GM19463 (cell line): ENCODE results near the gene CHORDC1.
A peak's percentile ranks its signal among the peaks of the same experiment; 100 is the strongest.
"Not testable (repeated sequence)": the region's sequence is repeated elsewhere in the genome, so short reads cannot be mapped to it uniquely, and the experiment has no call there.

Experiments
- ATAC-seq: cut with Tn5 transposase; IDR thresholded peaks from one replicate; pipeline ENCODE4 v1.9.1; 2021; ENCODE audit warnings: mild to moderate bottlenecking, moderate library complexity; ENCODE audit not compliant: unreplicated experiment

Gene CHORDC1

DNA sequence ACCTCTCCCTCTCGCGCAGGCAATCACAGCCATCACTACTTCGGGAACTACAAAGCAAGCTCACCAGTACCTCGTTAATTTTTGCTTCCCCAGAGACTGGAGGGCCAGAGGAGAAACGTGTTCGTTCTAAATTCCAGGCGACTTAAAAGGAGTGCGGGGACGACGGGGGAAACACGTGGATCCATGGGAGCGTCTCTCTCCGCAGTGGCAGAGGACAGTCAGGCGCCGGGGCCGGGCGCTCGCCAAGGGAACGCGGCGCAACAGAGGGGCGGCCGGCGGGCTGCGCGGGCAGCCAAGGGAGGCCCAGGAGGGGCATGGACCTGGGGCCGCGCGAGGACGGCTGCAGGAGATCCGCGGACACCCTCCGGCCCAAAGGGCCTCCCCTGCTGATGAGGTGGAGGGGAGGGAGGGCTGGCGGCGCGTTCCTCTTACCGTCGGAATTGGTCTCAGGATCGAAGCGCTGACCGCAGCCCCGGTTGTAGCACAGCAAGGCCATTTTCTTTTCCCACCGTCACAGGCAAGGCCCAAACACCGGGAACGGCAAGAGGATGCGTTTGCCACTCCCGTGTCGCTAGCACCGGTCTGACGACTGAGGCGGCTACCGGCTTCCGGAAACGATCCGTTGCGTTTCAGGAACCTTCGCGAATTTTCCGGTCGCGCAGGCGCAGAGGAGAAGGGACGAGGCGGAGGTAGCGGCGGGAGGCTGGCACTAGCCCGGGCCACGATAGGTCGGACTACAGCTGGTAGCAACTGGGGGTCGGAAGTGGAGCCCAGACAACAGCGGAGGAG lies at the start of gene CHORDC1:
TSS of gene CHORDC1 (minus strand) at position 591 of the 789 bp plus-strand sequence. CDS start at position 496, 95 bp downstream.
- peak; percentile 89 for ATAC-seq

DNA sequence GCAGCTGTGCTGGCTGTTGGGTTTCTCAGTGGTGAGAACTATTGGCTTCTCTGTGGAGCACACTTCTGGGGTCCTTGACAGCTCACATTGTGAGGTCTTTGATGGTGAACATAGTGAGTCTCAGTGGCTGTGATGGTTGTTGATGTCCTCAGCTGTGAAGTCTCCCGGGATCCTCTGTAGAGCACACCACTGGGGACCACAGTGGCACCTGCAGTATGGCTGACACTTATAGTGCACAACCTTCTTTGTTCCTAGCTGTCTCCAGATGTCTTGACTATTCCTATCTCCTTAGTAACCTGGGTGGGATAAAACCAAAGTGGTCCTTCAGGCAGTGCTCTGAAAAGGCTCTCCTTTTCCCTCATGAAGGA lies 34.3 kb upstream of the CHORDC1 start:
- ATAC-seq = no peak

DNA sequence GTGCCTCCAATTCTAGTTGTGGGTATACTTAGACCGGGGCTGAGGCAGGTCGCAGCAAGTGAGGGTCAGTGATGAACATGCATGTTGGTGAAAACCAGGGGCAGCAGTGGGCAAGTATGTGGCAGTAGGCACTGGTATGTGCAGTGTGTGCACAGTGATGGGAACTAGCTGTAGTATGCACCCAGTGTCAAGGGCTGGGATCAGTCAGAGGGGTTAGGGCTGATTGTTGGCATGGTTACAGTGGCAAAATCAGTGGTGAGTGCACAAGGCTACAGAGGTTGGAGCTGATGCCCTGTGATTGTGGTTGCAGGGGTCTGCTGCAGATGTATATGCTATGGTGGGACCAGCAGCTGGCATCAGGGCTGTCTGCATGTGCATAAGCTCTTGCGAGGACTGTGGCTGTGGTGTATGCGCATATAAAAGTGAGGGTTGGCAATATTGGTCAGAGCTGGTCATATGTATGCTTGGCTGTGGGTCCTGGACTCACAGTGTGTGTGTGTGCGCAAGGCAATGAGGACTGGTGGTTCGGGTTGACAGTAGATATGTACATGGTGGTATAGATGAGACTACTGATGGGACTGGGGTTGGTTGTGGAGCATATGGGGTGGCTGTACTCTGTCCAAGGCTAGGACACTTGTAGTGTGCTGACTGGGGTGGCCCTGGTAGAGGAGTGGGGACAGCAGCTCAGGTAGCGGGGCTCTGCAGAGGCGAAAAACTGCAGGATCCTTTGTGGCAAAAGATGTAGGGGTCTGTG lies 33.7 kb upstream of the CHORDC1 start:
- ATAC-seq = no peak

DNA sequence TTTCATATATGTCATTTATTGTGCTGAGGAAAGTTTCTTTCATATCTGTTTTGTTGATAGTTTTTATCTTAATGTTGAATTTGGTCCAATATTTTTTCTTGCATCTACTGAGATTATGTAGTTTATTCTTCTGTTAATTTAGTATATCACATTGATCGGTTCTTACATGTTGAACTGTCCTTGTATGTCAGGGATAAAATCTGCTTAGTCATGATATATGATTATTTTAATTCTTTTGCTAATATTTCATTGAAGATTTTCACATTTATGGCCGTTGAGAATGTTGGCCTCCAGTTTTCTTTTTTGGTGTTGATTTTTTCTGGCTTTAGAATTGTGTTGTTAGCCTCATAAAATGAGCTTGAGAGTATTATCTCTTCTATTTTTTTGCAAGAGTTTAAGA lies 31.2 kb upstream of the CHORDC1 start:
- no peak for ATAC-seq

GRCh38 chr11:90252053-90252452 lies 29.2 kb upstream of the CHORDC1 start:
- ATAC-seq = peak; percentile 22

GRCh38 chr11:90251599-90251998 lies 28.8 kb upstream of the CHORDC1 start:
- ATAC-seq = peak; percentile 33

DNA sequence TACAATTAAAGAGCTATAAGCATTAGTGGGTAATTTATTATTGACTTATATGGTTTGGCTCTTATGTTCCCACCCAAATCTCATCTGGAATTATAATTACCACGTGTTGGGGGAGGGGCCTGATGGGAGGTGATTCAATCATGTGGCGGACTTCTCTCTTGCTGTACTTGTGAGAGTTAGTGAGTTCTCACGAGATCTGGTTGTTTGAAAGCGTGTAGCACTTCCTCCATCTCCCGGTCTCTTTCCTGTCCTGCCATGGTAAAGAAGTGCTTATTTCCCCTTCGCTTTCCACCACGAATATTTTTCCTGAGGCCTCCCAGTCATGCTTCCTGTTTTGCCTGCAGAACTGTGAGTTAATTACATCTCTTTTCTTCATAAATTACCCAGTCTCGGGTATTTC lies 28.1 kb upstream of the CHORDC1 start:
- ATAC-seq = peak; percentile 68

- ATAC-seq = no peak
These were observed 23.6 kb upstream of the CHORDC1 start for GRCh38 chr11:90246468-90246867.

DNA sequence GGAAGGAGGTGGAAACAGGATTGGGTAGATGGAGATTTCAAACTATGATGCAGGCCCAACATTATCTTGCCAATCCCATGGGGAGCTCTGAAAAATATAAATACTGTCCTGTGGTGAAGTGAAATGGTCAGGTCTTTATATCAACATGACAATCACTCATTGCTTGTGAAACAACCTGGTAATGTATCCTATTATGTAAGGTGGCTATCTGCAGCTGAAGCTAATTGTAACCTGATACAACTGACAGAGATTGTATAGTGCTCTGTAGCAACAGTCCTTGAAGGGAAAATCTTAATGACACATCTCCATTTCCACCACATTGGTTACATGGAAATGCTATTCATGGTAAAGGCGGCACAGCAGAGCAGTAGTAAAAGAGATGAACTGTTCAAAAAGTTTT lies 20.7 kb upstream of the CHORDC1 start:
- ATAC-seq = no peak

- ATAC-seq = no peak
These were observed 20.1 kb upstream of the CHORDC1 start for GRCh38 chr11:90242894-90243416.

DNA sequence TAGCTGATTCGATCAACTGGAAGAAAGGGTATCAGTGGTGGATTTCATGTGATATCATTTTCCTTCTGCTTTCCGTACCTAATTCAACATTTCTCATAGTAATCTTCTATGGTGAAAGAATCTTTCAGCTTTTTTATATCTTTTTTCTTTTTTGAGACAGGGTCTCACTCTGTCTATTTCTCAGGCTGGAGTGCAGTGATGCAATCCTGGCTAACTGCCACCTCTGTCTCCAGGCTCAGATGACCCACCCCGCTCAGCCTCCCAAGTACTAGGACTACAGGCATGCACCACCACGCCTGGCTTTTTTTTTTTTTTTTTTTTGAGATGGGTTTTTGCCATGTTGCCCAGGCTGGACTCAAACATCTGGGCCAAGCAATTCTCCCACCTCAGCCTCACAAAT lies 18.6 kb upstream of the CHORDC1 start:
- ATAC-seq = no peak

GRCh38 chr11:90239967-90240636 lies 17.3 kb upstream of the CHORDC1 start:
- not testable (repeated sequence) for ATAC-seq

- no peak for ATAC-seq
These were observed 14.2 kb upstream of the CHORDC1 start for GRCh38 chr11:90237004-90237403.

GRCh38 chr11:90235526-90235925 lies 12.7 kb upstream of the CHORDC1 start:
- ATAC-seq = no peak

DNA sequence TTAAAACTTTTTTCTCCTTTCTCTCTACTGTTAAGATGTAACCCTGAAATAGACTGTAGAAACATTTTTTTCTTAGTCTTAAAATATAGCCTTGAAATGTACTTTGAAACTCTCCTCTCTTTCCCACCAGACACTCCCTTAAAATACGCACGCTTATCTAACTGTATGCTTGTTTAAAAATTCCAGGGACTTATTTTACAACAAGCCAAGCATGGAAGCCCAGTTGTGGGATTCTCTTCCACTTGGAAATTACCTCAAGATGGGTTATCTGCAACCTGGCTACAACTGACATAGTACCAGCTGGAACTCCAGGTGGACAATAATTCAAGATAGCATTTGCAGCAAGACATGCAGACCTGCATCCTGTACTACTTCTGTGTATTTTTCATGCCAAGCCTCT lies 12.1 kb upstream of the CHORDC1 start:
- no peak for ATAC-seq

DNA sequence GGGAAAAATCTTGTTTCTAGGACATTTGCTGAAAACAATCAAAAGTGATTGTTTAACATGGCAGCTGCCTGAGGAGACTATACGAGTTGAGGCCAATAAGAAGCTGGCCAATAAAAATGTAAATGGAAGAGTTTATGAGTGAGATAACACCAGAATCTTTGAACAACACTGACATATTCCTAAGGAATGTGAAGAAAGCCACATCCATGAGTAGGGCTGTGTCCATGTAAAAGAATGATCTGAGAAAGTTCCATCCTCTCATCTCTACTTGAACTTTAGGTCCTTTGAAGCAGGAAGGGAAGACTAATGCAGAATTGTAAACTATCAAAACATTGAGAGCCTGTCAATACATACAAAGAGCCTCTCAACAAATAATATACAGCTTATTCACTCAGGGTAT lies 6.9 kb upstream of the CHORDC1 start:
- no peak for ATAC-seq

- ATAC-seq = no peak
These were observed 5.2 kb upstream of the CHORDC1 start for GRCh38 chr11:90228056-90228455.

GRCh38 chr11:90223248-90223585 lies 368 bp upstream of the CHORDC1 start:
- peak; percentile 45 for ATAC-seq

GRCh38 chr11:90221803-90222458 lies 918 bp downstream of the CHORDC1 start:
- ATAC-seq = peak; percentile 6

DNA sequence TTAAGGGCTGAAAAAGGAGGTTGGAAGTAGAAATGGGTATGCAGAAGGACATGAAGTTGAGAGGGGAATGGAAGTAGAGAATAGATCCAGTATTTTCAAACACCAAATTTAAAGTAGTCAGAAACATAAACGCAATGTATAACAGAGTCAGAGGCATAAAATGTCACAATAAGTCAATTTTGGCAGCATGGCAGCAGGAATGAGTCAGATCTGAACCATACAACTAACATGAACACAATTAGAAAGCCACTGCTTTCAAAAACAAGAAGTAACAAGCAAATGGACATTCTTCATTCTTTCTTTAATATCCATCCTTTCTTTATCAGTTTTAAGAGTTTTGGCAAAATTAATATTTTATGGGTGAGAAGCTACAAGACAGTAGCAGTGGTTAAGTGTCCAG lies 2.5 kb downstream of the CHORDC1 start:
- no peak for ATAC-seq

- ATAC-seq = no peak
These were observed 3.4 kb downstream of the CHORDC1 start for GRCh38 chr11:90219438-90219837.
